HG03139 (cell line): ENCODE results near the gene DHRS2.
"Not testable (repeated sequence)": the region's sequence is repeated elsewhere in the genome, so short reads cannot be mapped to it uniquely, and the experiment has no call there.

Experiments used
- ATAC-seq: cut with Tn5 transposase; IDR thresholded peaks from one replicate; pipeline ENCODE4 v1.9.1; 2021; ENCODE audit not compliant: unreplicated experiment

Gene DHRS2

GRCh38 chr14:23632461-23633159 lies 3.6 kb upstream of the DHRS2 start:
- no peak for ATAC-seq

DNA sequence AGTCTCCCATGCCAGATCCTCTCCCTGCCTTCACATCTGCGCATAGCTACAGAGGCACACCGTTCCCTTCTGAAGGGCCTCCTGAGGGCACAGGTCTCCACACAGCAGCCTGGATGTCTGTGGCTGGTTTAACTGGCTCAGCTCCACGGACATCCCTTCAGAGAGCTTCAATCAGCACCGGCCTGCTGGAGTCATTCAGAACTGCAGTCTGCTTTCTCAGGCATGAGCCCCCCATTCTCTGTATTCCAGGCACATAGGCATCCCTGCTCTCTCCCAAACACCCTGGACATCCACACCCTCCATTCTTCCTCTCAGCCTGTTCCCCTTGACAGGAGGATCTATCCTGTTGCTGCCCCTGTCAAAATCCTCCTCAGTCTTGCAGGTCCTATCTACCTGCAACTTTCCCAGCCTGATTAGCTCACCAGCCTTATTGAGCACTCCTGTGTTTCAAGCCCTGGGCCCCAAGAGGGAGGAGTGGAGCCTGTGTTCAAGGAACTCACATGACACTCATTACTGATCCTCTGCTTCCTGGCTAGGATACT lies 2.9 kb upstream of the DHRS2 start:
- ATAC-seq: no peak

DNA sequence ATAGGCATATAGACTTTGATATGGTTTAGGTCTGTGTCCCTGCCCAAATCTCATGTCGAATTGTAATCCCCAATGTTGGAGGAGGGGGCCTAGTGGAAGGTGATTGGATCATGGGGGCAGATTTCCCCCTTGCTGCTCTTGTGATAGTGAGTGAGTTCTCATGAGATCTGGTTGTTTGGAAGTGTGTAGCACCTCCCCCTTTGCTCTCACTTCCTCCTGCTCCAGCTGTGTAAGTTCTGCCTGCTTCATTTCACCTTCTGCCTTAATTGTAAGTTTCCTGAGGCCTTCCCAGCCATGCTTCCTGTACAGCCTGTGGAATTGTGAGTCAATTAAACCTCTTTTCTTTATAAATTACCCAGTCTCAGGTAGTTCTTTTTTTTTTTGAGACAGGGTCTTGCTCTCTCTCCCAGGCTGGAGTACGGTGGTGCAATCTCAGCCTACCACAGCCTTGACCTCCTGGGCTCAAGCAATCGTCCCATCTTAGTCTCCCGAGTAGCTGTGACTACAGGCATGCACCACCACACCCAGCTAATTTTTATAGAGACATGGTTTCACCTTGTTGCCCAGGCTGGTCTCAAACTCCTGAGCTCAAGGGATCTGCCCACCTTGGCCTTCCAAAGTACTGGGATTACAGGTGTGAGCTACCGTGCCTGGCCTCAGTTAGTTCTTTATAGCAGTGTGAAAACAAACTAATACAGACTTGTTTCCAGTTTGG lies 1.3 kb upstream of the DHRS2 start:
- not testable (repeated sequence) for ATAC-seq

- not testable (repeated sequence) for ATAC-seq
These were observed 1.1 kb downstream of the DHRS2 start for GRCh38 chr14:23637312-23637654.

DNA sequence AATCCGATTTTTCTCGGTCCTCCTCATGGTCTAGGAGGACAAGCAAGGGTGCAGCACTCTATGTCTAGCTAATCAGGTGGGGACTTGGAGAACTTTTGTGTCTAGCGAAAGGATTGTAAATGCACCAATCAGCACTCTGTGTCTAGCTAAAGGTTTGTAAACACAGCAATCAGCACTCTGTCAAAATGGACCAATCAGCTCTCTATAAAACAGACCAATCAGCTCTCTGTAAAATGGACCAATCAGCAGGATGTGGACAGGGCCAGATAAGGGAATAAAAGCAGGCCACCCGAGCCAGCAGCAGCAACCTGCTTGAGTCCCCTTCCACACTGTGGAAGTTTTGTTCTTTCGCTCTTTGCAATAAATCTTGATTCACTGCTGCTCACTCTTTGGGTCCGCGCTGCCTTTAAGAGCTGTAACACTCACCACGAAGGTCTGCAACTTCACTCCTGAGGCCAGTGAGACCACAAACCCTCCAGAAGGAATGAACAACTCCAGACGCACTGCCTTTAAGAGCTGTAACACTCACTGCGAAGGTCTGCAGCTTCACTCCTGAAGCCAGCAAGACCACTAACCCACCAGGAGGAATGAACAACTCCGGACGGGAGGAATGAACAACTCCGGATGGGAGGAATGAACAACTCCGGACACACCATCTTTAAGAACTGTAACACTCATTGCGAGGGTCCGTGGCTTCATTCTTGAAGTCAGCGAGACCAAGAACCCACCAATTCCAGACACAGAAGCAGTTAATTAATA lies 1.7 kb downstream of the DHRS2 start:
- ATAC-seq: not testable (repeated sequence)

- no peak for ATAC-seq
These were observed 2.4 kb downstream of the DHRS2 start for GRCh38 chr14:23638414-23639047.

DNA sequence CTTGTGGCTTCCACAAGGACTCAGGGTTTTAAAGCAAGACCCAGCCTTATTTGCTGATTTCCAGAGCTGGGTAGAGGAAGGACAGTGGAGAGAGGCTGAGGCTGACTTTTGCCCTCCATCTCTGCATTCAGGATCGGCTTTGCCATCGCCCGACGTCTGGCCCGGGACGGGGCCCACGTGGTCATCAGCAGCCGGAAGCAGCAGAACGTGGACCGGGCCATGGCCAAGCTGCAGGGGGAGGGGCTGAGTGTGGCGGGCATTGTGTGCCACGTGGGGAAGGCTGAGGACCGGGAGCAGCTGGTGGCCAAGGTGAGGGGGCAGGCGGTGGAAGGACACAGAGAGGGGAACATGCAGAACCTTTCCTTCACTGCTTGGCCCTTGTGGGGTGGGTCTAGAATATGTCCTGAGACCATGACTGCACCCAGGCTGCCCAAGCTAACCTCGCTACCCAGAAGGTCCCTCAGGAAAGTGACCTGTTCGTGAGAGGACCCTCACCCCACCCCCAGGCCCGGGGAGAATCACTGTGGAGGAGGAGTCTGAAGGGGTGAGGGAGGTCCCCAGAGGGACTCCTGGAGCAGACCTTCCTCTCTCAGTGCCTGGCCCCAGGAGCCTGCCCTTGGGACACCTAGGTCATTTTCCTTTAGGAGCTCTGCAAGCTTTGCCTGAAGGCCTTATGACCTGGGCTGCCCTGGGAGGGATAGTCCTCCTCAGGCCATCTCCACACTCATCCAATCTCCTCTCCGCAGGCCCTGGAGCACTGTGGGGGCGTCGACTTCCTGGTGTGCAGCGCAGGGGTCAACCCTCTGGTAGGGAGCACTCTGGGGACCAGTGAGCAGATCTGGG lies 3.1 kb downstream of the DHRS2 start:
- no peak for ATAC-seq

GRCh38 chr14:23639891-23640523 lies 3.8 kb downstream of the DHRS2 start:
- ATAC-seq: no peak

- ATAC-seq: no peak
These were observed 4.5 kb downstream of the DHRS2 start for GRCh38 chr14:23640524-23641141.

DNA sequence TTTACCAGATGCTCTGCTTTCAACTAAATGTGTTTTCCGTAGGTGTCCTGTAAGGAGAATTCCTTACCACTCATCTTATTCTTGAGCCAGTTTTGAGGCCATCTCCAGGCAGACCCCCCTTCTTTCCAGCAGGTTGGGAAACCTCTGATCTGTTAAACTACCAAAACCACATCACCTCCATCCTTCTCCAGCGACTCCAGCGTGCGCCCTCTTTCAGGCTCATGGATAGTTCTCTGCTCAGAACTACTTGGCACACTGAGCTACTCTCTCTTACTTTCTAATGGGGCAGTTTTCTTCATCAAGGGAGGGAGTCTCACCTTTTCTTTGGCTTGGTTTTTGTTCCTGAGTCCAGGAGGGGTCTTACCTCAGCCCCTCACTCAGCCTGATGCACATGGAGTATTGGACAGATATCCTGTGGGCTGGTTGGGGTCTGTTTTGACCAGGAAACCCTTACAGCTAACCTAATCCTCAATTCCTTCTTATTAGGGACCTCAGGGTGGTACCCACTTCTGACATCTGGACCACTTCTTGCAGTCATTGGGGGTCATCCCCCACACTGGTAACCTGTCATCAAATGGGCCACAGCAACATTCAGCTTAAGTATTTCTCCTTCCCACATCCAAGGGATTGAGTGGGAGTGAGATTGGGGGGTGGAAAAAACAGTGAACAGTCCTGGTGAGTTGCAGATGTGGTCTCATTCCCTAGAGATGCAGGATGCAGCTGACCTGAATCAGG lies 5.2 kb downstream of the DHRS2 start:
- ATAC-seq: no peak

DNA sequence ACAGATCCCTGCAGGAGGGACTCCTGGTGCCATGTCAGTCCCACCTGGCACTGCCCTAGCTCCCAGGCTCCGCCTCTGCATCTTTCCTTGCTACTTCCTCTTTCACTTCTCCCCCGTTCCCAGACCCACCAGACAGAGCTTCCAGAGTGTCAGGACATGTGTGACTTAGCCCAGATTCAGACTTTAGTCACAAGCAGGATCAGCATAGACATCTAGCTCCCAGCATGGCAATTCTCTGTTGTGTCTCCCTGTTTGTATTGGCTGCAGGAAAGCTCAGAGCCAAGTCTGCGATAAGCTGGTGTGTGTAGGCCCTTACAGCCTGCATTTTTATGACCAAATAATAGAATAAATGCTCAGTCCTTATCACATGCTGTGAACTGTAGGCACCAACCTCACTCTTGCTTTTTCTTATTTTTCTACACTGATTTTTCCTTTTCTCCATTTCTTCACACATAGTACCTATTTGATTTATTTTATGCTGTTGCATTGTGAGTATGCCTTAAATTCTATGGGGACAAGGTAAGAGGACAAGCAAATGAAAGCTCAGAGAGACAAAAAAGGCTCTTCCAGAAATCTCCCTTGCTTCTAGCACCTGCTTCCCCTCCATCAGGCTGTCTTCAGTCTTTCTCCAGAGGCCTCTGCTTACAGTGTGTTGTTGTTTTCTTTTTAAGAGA lies 5.9 kb downstream of the DHRS2 start:
- no peak for ATAC-seq

GRCh38 chr14:23643533-23644194 lies 7.5 kb downstream of the DHRS2 start:
- no peak for ATAC-seq

GRCh38 chr14:23644195-23644918 lies 8.2 kb downstream of the DHRS2 start:
- no peak for ATAC-seq

DNA sequence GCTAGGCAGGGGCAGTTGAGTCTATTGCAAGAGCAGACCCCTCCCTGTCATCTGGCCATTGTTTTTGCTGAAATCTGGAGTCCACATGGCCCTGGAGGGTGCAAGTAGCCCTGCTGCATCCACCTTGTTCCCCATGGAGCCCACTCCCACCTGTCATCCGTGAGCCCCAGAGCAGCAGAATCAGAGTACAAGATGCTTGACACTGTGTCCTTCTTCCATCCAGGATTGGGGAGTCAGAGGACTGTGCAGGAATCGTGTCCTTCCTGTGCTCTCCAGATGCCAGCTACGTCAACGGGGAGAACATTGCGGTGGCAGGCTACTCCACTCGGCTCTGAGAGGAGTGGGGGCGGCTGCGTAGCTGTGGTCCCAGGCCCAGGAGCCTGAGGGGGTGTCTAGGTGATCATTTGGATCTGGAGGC lies 8.8 kb downstream of the DHRS2 start:
- no peak for ATAC-seq

- ATAC-seq: no peak
These were observed 9.3 kb downstream of the DHRS2 start for GRCh38 chr14:23645504-23645811.

DNA sequence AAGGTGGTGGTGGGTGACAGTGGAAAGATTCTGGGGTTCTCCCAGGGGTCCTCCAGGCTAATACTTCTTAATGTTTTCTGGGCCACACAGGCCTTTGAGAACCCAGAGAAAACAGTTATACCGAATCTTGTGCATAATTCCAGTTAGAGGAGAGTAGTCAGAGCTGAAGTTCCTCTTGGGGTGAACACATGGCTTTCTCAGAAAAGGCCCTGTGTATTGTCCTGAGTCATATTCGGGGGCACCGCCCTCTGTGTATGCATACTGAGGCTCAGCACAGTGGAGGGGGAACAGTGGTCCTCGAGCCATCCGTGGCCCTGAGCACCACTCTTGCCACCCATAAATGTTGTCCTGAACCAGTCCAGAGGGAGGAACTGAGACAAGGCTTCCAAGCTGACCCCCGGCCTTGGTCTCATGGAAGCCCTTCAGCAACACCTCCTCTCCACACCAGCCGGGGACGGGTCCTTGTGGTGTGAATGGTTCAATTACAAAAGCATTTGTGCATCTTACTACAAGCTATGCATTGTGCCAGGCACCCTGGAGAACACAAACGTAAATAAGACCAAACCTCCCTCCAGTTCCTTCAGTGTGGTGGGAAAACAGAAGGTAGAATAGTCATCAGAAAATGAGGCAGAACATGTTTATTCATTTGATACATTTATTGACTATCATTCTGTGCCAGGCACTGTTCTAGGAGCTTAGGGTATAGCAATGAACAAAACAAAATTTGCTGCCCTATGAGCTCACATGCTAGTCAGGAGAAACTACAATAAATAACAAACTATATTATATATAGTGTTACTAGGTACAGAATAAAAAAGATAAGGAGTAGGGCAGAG lies 9.9 kb downstream of the DHRS2 start:
- ATAC-seq: no peak
